HG02763 (cell line): Measurements from ENCODE around the gene STARD8.
"Not testable (repeated sequence)": the region's sequence is repeated elsewhere in the genome, so short reads cannot be mapped to it uniquely, and the experiment has no call there.

ENCODE experiments used
- ATAC-seq: cut with Tn5 transposase; IDR thresholded peaks from one replicate; pipeline ENCODE4 v1.9.1; 2021; ENCODE audit warnings: mild to moderate bottlenecking, moderate library complexity; ENCODE audit not compliant: unreplicated experiment

STARD8 gene

GRCh38 chrX:68647156-68647957 lies at the start of gene STARD8:
TSS of gene STARD8 (plus strand) at chrX:68647666. CDS start at chrX:68647883, 217 bp downstream.
- ATAC-seq: no peak

DNA sequence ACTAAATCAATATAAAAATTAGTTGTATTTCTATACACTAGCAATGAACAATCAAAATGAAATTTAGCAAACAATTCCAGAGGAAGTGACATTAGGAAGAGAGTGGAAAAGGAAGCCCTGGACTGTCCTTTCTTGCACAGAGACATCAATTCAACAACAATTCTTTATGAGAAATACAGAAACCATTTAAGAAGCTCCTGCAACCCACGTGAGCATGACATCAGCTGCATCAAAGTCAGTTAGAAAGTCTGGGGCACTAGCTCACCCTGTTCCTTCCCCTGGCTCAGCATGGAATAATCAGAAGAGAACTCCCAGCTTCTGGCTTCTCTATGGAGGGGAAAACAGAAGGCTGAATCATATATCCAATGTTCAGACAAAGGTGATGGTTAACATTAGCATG lies 48.6 kb upstream of the STARD8 start:
- no peak for ATAC-seq

- no peak for ATAC-seq
Measured at GRCh38 chrX:68599256-68600152, 48.0 kb upstream of the STARD8 start.

DNA sequence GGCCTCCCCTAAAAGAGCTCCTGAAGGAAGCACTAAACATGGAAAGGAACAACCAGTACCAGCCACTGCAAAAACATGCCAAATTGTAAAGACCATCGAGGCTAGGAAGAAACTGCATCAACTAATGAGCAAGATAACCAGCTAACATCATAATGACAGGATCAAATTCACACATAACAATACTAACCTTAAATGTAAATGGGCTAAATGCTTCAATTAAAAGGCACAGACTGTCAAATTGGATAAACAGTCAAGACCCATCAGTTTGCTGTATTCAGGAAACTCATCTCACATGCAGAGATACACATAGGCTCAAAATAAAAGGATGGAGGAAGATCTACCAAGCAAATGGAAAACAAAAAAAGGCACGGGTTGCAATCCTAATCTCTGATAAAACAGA lies 43.2 kb upstream of the STARD8 start:
- not testable (repeated sequence) for ATAC-seq

DNA sequence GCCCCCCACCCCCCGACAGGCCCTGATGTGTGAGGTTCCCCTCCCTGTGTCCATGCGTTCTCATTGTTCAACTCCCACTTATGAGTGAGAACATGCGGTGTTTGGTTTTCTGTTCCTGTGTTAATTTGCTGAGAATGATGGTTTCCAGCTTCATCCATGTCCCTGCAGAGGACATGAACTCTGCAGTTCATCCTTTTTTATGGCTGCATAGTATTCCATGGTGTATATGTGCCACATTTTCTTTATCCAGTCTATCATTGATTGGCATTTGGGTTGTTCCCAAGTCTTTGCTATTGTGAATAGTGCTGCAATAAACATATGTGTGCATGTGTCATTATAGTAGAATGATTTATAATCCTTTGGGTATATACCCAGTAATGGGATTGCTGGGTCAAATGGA lies 32.7 kb upstream of the STARD8 start:
- ATAC-seq: not testable (repeated sequence)

DNA sequence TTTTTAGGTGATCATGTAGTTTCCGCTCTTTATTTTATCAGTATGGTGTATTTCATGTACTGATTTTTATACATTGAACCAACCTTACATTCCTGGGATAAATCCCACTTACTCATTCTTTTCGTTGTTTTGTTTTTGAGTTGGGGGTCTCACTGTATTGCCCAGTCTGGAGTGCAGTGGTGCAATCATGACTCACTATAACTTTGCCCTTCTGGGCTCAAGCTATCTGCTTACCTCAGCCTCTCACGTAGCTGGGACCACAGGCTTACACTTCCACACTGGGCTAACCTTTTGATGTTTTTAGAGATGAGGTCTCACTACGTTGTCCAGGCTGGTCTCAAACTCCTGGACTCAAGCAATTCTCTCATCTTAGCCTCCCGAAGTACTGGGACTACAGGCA lies 19.5 kb upstream of the STARD8 start:
- ATAC-seq: no peak

- not testable (repeated sequence) for ATAC-seq
Measured at GRCh38 chrX:68629936-68630335, 17.5 kb upstream of the STARD8 start.

DNA sequence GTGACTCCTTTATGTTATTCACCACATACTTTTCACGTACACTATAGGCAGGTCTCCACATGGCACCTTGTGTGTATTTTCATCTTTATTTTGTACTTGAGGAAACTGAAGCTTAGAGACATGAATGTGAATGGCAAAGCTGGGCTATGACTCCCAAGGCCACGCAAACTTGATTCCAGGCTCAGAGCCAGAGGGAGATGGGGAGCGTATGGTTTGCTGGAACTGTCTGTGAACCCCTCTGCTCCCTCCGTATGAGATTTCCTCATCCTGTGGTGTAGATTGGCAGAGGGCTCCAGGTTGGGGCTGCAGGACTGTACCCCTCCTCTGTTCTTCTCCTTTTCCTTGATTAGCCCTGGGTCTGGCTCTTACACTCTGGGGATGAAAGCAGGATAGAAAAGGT lies 16.1 kb upstream of the STARD8 start:
- ATAC-seq: no peak

DNA sequence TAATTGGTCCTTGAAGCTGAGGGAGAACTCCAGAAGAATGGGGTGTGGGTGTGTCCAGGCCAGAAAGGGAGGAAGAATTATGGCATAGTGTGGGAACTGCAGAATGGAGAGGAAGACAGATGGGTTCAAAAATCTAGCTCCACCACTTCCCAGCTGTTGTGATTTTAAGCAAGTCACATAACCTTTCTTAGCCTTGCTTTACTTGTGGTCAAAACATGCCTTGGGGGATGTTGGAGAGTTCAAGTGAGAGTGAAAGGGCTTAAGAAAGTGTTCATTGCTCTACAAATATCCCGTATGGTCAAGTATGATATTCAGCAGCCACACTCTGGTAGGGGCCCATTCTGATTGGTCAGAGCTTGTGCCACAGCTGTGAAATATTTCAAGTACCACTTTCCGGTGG lies 15.0 kb upstream of the STARD8 start:
- ATAC-seq: no peak

DNA sequence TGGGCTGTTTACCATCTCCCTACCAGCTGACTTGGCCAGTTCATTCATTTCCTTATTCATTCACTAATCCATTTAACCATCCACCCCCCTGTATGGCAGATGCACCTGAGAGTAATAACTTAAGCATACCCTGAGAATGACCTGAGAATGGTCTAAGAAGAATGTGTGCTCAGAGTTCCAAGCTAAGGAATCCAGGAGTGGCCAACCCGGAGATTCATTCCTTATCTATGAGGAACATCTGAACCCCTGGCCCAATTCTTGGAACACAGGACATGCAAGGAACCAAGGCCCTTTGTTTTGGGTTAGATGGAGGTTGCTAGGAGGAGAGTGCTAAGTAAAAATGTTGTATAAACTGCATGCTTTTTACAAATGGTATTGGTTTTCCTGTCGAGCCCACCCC lies 13.5 kb upstream of the STARD8 start:
- ATAC-seq: no peak

DNA sequence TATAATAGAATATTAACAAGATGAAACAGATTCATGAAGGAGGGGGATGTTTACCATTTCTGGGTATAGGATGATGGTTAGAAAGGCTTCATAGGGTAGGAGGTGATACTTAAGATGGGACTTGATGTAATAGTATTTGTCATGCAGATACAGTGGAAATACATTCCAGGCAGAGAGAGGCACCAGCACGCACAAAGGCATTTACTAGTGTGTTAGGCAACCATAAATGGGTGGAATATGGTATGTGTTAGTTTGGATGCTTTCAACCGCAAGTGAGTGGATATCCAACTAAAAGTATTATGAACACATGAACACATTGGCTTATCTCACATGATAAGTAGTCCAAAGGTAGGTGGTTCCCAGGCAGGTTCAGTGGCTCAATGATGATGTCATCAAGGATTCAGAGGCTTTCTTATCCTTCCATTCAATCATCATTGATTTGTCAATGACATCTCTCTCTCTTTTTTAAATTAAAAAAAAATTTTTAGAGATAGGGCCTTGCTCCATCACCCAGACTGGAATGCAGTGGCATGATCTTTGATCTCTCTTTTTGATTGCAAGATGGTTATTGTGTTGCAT lies 12.7 kb upstream of the STARD8 start:
- ATAC-seq: no peak

DNA sequence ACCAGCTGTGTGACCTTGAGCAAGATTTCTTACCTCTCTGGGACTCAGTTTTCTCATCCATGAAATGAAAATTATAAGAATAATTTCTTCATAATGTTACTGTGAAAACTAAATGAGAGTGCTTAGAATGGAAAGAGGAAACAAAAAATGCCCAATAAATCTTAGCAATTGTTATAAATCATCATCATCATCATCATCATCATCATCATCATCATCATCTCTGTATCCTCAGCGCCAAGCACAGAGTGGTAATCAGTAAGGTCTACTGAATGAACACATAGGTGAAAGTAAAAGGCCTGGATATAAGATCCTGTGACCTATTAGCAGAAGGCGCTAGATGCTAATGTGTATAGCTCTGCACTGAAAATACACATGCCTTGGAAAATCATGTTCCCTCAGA lies 6.8 kb upstream of the STARD8 start:
- ATAC-seq: no peak

DNA sequence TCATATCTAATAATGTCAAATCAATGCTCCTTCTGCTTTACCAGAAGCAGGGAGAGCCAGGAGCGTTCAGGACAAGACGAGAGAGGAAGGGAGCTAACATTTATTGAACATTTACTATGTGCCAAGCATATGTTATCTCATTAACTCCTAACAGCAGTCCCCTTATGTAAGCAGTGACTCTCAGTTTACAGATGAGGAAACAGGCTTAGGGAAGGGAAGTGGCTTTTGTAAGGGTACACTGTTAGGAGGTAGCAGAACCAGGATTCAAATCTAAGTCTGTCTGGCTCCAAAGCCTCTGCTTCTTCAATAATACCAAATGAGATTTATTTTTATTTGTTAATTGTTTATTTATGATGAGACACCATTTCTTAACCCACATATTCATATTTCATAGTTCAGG lies 2.6 kb upstream of the STARD8 start:
- ATAC-seq: no peak

- no peak for ATAC-seq
Measured at GRCh38 chrX:68646421-68646820, 1.0 kb upstream of the STARD8 start.

GRCh38 chrX:68648960-68649359 lies 1.5 kb downstream of the STARD8 start:
- no peak for ATAC-seq

DNA sequence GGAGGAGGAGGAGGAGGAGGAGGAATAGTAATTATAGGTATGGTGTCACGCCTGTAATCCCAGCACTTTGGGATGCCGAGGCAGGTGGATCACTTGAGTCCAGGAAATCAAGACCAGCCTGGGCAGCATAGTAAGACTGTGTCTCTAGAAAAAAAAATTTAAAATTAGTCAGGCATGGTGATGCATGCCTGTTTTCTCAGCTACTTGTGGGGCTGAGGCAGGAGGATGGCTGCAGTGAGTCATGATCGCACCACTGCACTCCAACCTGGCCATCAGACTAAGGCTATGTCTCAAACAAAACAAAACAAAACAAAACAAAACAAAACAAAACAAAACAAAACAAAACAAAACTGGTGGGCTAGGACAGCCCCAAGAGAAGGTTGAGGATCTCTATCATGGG lies 3.0 kb downstream of the STARD8 start:
- ATAC-seq: no peak

GRCh38 chrX:68651110-68651509 lies 3.6 kb downstream of the STARD8 start:
- no peak for ATAC-seq

GRCh38 chrX:68652326-68653170 lies 5.1 kb downstream of the STARD8 start:
- ATAC-seq: no peak

GRCh38 chrX:68654693-68655092 lies 7.2 kb downstream of the STARD8 start:
- ATAC-seq: no peak

GRCh38 chrX:68656473-68656872 lies 9.0 kb downstream of the STARD8 start:
- not testable (repeated sequence) for ATAC-seq

DNA sequence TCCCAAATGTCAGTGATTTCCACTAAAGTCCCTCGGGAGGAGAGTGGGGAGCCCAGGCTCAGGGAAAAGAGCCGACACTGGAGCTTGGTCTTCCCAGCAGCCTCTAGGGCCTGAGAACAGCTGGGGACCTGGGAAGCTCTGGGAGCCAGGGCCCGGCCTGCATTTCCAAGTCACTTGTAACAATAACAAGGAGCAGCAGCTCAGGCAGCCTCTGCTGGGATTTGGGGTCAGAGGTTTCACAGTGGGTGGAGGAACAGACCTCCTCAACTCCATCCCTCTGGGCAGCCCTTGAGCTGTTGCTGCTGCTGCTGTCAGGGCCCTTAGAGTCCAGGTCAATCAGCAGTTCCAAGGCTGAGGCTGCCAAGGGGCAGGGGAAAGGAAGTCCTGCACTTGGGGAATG lies 11.1 kb downstream of the STARD8 start:
- no peak for ATAC-seq
